Measurements from ENCODE around the gene TP53INP2. TPM values are rescaled to one million over a fixed set of nuclear protein-coding genes. Genes with fewer than 3 reads are reported as not detected.

The TP53INP2 gene
- total and polyA plus RNA-seq, 2 of the 13 experiments (the other 11 are each of a cell fraction or from before 2014, with no cell fraction given) = 5.2 to 18.8 TPM

DNA sequence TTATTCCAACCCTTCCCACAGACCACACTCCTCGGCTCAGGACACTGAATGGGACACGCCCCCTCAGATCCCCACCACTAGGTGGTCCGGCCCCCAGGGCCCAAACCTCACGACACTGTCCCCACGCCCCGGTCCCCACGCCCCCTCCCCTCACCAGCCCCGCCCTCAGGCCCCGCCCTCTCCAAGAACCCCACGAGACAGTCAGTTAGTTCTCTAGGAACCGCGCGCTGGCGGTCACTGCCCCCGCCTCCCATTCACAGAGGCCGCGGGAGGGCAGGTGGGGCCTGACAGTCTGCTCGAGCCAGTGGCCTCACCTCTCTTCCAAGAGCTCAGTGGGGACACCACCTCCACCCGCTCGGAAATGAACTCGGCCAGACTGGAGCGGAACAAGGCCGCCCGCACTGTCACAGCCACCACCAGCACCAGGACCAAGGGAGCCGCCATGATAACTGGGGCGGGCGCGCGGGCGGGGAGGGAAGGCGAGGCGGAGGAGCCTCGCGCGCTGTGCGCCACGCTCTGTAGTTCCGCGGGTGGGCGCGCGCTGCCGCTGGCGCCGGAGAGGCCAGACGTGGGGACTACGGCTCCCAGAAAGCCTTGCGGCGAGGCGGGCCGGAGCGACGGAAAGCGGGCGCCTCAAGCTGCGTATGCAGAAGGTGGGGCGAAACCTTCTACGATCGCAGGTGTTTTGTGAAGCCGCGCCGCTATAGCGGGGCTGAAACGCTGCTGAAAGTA lies 27.3 kb upstream of the TP53INP2 start, which contains the start of gene PIGU (continued):
- TF ChIP-seq, protein P1, sequence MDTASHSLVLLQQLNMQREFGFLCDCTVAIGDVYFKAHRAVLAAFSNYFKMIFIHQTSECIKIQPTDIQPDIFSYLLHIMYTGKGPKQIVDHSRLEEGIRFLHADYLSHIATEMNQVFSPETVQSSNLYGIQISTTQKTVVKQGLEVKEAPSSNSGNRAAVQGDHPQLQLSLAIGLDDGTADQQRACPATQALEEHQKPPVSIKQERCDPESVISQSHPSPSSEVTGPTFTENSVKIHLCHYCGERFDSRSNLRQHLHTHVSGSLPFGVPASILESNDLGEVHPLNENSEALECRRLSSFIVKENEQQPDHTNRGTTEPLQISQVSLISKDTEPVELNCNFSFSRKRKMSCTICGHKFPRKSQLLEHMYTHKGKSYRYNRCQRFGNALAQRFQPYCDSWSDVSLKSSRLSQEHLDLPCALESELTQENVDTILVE (CRISPR knock-in tag; IDR thresholded peaks at IDR 0.05) = peak; percentile 78; the same call in 1 of the 2 replicates
- TF ChIP-seq ZNF746 (CRISPR knock-in tag; IDR thresholded peaks at IDR 0.05) = peak; percentile 86; the same call in 1 of the 2 replicates
- TF ChIP-seq HCFC1 (IDR thresholded peaks at IDR 0.05; ENCODE audit: low read depth, low read length) = peak; percentile 99
- TF ChIP-seq ZNF619 (CRISPR knock-in tag; IDR thresholded peaks at IDR 0.05) = peak; percentile 94
- TF ChIP-seq, protein P2, sequence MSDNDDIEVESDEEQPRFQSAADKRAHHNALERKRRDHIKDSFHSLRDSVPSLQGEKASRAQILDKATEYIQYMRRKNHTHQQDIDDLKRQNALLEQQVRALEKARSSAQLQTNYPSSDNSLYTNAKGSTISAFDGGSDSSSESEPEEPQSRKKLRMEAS (IDR thresholded peaks at IDR 0.05) = peak; percentile 94
- no peak for TF ChIP-seq ZNF234 (CRISPR knock-in tag; conservative IDR thresholded peaks at IDR 0.05)
- no peak for TF ChIP-seq FOSL1 (CRISPR knock-in tag; IDR thresholded peaks at IDR 0.05; ENCODE audit: borderline replicate concordance)
- TF ChIP-seq, protein P3, sequence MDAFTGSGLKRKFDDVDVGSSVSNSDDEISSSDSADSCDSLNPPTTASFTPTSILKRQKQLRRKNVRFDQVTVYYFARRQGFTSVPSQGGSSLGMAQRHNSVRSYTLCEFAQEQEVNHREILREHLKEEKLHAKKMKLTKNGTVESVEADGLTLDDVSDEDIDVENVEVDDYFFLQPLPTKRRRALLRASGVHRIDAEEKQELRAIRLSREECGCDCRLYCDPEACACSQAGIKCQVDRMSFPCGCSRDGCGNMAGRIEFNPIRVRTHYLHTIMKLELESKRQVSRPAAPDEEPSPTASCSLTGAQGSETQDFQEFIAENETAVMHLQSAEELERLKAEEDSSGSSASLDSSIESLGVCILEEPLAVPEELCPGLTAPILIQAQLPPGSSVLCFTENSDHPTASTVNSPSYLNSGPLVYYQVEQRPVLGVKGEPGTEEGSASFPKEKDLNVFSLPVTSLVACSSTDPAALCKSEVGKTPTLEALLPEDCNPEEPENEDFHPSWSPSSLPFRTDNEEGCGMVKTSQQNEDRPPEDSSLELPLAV (CRISPR knock-in tag; conservative IDR thresholded peaks at IDR 0.05; ENCODE audit: low read depth) = no peak
- TF ChIP-seq ZNF772 (CRISPR knock-in tag; IDR thresholded peaks at IDR 0.05) = peak; percentile 95; the same call in 1 of the 2 replicates
- TF ChIP-seq, protein P4, sequence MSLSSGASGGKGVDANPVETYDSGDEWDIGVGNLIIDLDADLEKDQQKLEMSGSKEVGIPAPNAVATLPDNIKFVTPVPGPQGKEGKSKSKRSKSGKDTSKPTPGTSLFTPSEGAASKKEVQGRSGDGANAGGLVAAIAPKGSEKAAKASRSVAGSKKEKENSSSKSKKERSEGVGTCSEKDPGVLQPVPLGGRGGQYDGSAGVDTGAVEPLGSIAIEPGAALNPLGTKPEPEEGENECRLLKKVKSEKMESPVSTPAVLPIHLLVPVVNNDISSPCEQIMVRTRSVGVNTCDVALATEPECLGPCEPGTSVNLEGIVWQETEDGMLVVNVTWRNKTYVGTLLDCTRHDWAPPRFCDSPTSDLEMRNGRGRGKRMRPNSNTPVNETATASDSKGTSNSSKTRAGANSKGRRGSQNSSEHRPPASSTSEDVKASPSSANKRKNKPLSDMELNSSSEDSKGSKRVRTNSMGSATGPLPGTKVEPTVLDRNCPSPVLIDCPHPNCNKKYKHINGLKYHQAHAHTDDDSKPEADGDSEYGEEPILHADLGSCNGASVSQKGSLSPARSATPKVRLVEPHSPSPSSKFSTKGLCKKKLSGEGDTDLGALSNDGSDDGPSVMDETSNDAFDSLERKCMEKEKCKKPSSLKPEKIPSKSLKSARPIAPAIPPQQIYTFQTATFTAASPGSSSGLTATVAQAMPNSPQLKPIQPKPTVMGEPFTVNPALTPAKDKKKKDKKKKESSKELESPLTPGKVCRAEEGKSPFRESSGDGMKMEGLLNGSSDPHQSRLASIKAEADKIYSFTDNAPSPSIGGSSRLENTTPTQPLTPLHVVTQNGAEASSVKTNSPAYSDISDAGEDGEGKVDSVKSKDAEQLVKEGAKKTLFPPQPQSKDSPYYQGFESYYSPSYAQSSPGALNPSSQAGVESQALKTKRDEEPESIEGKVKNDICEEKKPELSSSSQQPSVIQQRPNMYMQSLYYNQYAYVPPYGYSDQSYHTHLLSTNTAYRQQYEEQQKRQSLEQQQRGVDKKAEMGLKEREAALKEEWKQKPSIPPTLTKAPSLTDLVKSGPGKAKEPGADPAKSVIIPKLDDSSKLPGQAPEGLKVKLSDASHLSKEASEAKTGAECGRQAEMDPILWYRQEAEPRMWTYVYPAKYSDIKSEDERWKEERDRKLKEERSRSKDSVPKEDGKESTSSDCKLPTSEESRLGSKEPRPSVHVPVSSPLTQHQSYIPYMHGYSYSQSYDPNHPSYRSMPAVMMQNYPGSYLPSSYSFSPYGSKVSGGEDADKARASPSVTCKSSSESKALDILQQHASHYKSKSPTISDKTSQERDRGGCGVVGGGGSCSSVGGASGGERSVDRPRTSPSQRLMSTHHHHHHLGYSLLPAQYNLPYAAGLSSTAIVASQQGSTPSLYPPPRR (CRISPR knock-in tag; IDR thresholded peaks at IDR 0.05; ENCODE audit: borderline replicate concordance) = peak; percentile 71; the same call in 1 of the 2 replicates
- TF ChIP-seq KLF11 (CRISPR knock-in tag; IDR thresholded peaks at IDR 0.05) = peak; percentile 43
- TF ChIP-seq, protein P5, sequence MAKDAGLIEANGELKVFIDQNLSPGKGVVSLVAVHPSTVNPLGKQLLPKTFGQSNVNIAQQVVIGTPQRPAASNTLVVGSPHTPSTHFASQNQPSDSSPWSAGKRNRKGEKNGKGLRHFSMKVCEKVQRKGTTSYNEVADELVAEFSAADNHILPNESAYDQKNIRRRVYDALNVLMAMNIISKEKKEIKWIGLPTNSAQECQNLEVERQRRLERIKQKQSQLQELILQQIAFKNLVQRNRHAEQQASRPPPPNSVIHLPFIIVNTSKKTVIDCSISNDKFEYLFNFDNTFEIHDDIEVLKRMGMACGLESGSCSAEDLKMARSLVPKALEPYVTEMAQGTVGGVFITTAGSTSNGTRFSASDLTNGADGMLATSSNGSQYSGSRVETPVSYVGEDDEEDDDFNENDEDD (CRISPR knock-in tag; IDR thresholded peaks at IDR 0.05; ENCODE audit: borderline replicate concordance) = peak; percentile 96
- TF ChIP-seq ASH2L (IDR thresholded peaks at IDR 0.05; ENCODE audit: insufficient read length, low read depth, low read length) = peak; percentile 93
- TF ChIP-seq, protein P6, sequence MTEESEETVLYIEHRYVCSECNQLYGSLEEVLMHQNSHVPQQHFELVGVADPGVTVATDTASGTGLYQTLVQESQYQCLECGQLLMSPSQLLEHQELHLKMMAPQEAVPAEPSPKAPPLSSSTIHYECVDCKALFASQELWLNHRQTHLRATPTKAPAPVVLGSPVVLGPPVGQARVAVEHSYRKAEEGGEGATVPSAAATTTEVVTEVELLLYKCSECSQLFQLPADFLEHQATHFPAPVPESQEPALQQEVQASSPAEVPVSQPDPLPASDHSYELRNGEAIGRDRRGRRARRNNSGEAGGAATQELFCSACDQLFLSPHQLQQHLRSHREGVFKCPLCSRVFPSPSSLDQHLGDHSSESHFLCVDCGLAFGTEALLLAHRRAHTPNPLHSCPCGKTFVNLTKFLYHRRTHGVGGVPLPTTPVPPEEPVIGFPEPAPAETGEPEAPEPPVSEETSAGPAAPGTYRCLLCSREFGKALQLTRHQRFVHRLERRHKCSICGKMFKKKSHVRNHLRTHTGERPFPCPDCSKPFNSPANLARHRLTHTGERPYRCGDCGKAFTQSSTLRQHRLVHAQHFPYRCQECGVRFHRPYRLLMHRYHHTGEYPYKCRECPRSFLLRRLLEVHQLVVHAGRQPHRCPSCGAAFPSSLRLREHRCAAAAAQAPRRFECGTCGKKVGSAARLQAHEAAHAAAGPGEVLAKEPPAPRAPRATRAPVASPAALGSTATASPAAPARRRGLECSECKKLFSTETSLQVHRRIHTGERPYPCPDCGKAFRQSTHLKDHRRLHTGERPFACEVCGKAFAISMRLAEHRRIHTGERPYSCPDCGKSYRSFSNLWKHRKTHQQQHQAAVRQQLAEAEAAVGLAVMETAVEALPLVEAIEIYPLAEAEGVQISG (CRISPR knock-in tag; IDR thresholded peaks at IDR 0.05) = peak; percentile 95
- TF ChIP-seq ZNF251 (CRISPR knock-in tag; IDR thresholded peaks at IDR 0.05) = peak; percentile 27; the same call in 1 of the 2 replicates
- no peak for TF ChIP-seq FOXM1 (CRISPR knock-in tag; IDR thresholded peaks at IDR 0.05)
- TF ChIP-seq ZFAT (CRISPR knock-in tag; conservative IDR thresholded peaks at IDR 0.05) = no peak
